HG03571 (cell line): Measurements from ENCODE around the gene KRTAP10-8.
"Not testable (repeated sequence)": the region's sequence is repeated elsewhere in the genome, so short reads cannot be mapped to it uniquely, and the experiment has no call there.

Experiments used
- ATAC-seq: cut with Tn5 transposase; IDR thresholded peaks from one replicate; pipeline ENCODE4 v1.9.1; 2021; ENCODE audit not compliant: unreplicated experiment

Gene KRTAP10-8

GRCh38 chr21:44643741-44644310 is 31.9 kb downstream of the KRTAP10-8 start:
- no peak for ATAC-seq

GRCh38 chr21:44644878-44645277 is 33.0 kb downstream of the KRTAP10-8 start:
- ATAC-seq: no peak

GRCh38 chr21:44646366-44647221 is 34.7 kb downstream of the KRTAP10-8 start, which contains the start of gene KRTAP10-11:
KRTAP10-11 (plus strand) TSS chr21:44646414; CDS start chr21:44646459, 45 bp downstream.
- not testable (repeated sequence) for ATAC-seq

GRCh38 chr21:44647222-44647552 is 35.3 kb downstream of the KRTAP10-8 start:
- ATAC-seq: no peak

GRCh38 chr21:44648557-44649311 is 36.9 kb downstream of the KRTAP10-8 start:
- ATAC-seq: no peak

GRCh38 chr21:44649521-44650100 is 37.7 kb downstream of the KRTAP10-8 start:
- ATAC-seq: no peak

- no peak for ATAC-seq
Observed at GRCh38 chr21:44650265-44650972, 38.5 kb downstream of the KRTAP10-8 start.

- no peak for ATAC-seq
Observed at GRCh38 chr21:44650973-44651675, 39.2 kb downstream of the KRTAP10-8 start.

GRCh38 chr21:44653123-44653522 is 41.2 kb downstream of the KRTAP10-8 start:
- ATAC-seq: no peak

- no peak for ATAC-seq
Observed at GRCh38 chr21:44653656-44654575, 42.0 kb downstream of the KRTAP10-8 start.

- ATAC-seq: no peak
Observed at GRCh38 chr21:44654576-44655175, 42.8 kb downstream of the KRTAP10-8 start, which contains the start of gene KRTAP12-4. KRTAP12-4 (minus strand) TSS chr21:44654659; CDS start chr21:44654614, 45 bp downstream.

GRCh38 chr21:44656868-44657267 is 45.0 kb downstream of the KRTAP10-8 start:
- no peak for ATAC-seq

- ATAC-seq: no peak
Observed at GRCh38 chr21:44657635-44658540, 46.0 kb downstream of the KRTAP10-8 start, which contains the start of gene KRTAP12-3. KRTAP12-3 (plus strand) TSS chr21:44657932; CDS start chr21:44657980, 48 bp downstream.

GRCh38 chr21:44658541-44658910 is 46.6 kb downstream of the KRTAP10-8 start:
- ATAC-seq: no peak

- ATAC-seq: no peak
Observed at GRCh38 chr21:44658913-44659595, 47.2 kb downstream of the KRTAP10-8 start.

- not testable (repeated sequence) for ATAC-seq
Observed at GRCh38 chr21:44661567-44661966, 49.7 kb downstream of the KRTAP10-8 start.
